ENCODE measurements around the gene ASIC4. TPM values are rescaled to one million over a fixed set of nuclear protein-coding genes. Genes with fewer than 3 reads are reported as not detected.
A peak's percentile ranks its signal among the peaks of the same experiment; 100 is the strongest.

Gene ASIC4
- total and polyA plus RNA-seq, 2 of the 13 experiments (the other 11 are each of a cell fraction or from before 2014, with no cell fraction given) = 0.03 TPM; not detected in 1

GRCh38 chr2:219571311-219572236 lies 57.3 kb downstream of the ASIC4 start, which contains the start of gene OBSL1 (continued):
- TF ChIP-seq ZZZ3 (CRISPR knock-in tag; IDR thresholded peaks at IDR 0.05; ENCODE audit: borderline replicate concordance) = 0 out of 2 replicates have a peak, but pooled peaks have one; percentile 41
- no peak for TF ChIP-seq IRF1 (CRISPR knock-in tag; IDR thresholded peaks at IDR 0.05; ENCODE audit: low read depth)
- TF ChIP-seq ZNF652 (CRISPR knock-in tag; IDR thresholded peaks at IDR 0.05; ENCODE audit: borderline replicate concordance, low read depth) = no peak
- TF ChIP-seq POGK (CRISPR knock-in tag; conservative IDR thresholded peaks at IDR 0.05) = no peak; the same call in 1 of the 2 replicates
- 0 out of 2 replicates have a peak, but pooled peaks have one; percentile 56 for TF ChIP-seq CC2D1A (CRISPR knock-in tag; IDR thresholded peaks at IDR 0.05)
- TF ChIP-seq FOXP1 (IDR thresholded peaks at IDR 0.05) = peak; percentile 66; the same call in 1 of the 2 replicates
- TF ChIP-seq FOXP1 (CRISPR knock-in tag; IDR thresholded peaks at IDR 0.05) = peak; percentile 42
- no peak; the same call in 1 of the 2 replicates for TF ChIP-seq DZIP1 (CRISPR knock-in tag; IDR thresholded peaks at IDR 0.05)
- TF ChIP-seq TBL1XR1 (IDR thresholded peaks at IDR 0.05; ENCODE audit: borderline replicate concordance, low read length, partially characterized antibody) = peak; percentile 69
- no peak; the same call in none of the 2 replicates for TF ChIP-seq CHD2 (IDR thresholded peaks at IDR 0.05; ENCODE audit: low read depth, low read length)
- TF ChIP-seq ZBTB38 (CRISPR knock-in tag; IDR thresholded peaks at IDR 0.05) = 0 out of 2 replicates have a peak, but pooled peaks have one; percentile 4
- peak; percentile 44; the same call in 1 of the 2 replicates for TF ChIP-seq ZNF124 (CRISPR knock-in tag; IDR thresholded peaks at IDR 0.05)
- TF ChIP-seq TAF15 (IDR thresholded peaks at IDR 0.05; ENCODE audit: low read depth, low read length, poor library complexity, severe bottlenecking) = peak; percentile 48
- TF ChIP-seq ZNF800 (CRISPR knock-in tag; IDR thresholded peaks at IDR 0.05) = no peak
- TF ChIP-seq ZNF609 (CRISPR knock-in tag; IDR thresholded peaks at IDR 0.05; ENCODE audit: borderline replicate concordance) = peak; percentile 69

Measured in HepG2 (cell line).